ENCODE data around the gene RASA3.

- TF ChIP-seq EZH2 (optimal IDR thresholded peaks at IDR 0.05; ENCODE audit: low read depth, low read length) (no peak), EZH2phosphoT487 (IDR thresholded peaks at IDR 0.05; ENCODE audit: low read length) (no peak)
- TF ChIP-seq, protein P1, sequence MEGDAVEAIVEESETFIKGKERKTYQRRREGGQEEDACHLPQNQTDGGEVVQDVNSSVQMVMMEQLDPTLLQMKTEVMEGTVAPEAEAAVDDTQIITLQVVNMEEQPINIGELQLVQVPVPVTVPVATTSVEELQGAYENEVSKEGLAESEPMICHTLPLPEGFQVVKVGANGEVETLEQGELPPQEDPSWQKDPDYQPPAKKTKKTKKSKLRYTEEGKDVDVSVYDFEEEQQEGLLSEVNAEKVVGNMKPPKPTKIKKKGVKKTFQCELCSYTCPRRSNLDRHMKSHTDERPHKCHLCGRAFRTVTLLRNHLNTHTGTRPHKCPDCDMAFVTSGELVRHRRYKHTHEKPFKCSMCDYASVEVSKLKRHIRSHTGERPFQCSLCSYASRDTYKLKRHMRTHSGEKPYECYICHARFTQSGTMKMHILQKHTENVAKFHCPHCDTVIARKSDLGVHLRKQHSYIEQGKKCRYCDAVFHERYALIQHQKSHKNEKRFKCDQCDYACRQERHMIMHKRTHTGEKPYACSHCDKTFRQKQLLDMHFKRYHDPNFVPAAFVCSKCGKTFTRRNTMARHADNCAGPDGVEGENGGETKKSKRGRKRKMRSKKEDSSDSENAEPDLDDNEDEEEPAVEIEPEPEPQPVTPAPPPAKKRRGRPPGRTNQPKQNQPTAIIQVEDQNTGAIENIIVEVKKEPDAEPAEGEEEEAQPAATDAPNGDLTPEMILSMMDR (IDR thresholded peaks at IDR 0.05; ENCODE audit: low read length) = no peak
Measured at GRCh38 chr13:113948034-113948742, 184.2 kb downstream of the RASA3 start.

Data from MM.1S (cell line).